Panc1 (cell line): Measurements from ENCODE around the gene ITGB6. TPM values are rescaled to one million over a fixed set of nuclear protein-coding genes. Genes with fewer than 3 reads are reported as not detected.
"Not testable (repeated sequence)": the region's sequence is repeated elsewhere in the genome, so short reads cannot be mapped to it uniquely, and the experiment has no call there.

ENCODE experiments used
- ATAC-seq: fragments of 200-7000 bp; cut with Tn5 transposase; 2 replicates; pipeline ENCODE4 v1.9.1; 2020; ENCODE audit warnings: mild to moderate bottlenecking, moderate library complexity
- BruUV-seq: library from RNA; stranded (reverse); fragments of 400-500 nt; replicated peaks from 2 replicates; lab custom pipeline; 2021; lab: Mats Ljungman, UMichigan
- CTCF ChIA-PET: fragments of 300-600 bp; sonication (Branson Sonifier 250); formaldehyde crosslinking; loops from one replicate; lab custom pipeline; 2022; ENCODE audit warnings: antibody characterized with exemption; lab: Charles Lee
- POLR2A ChIA-PET: fragments of 300-600 bp; sonication (Branson Sonifier 250); formaldehyde crosslinking; loops from one replicate; lab custom pipeline; 2022; ENCODE audit warnings: antibody characterized with exemption; lab: Charles Lee
- DNase-seq: peaks from one replicate; pipeline ENCODE4 v3.0.0-alpha.2; 2010; ENCODE audit warnings: low read depth, low spot score
- H3K27ac ChIP-seq: 2 replicates; pipeline ENCODE4 v1.5.1; 2011; ENCODE audit warnings: mild to moderate bottlenecking, low read length, inconsistent platforms
- H3K27me3 ChIP-seq: fragments of 200-500 bp; sonication (Bioruptor generic); 2 replicates; pipeline ENCODE4 v1.6.0; 2014; ENCODE audit warnings: low read length, inconsistent platforms; ENCODE audit not compliant: control insufficient read depth, insufficient read depth
- H3K36me3 ChIP-seq: fragments of 200-500 bp; sonication (Bioruptor generic); 2 replicates; pipeline ENCODE4 v1.5.1; 2014; ENCODE audit warnings: inconsistent platforms, mild to moderate bottlenecking, low read length, moderate library complexity; ENCODE audit not compliant: control insufficient read depth, insufficient read depth
- H3K4me1 ChIP-seq: 2 replicates; pipeline ENCODE4 v1.5.1; 2011; ENCODE audit warnings: inconsistent platforms, mild to moderate bottlenecking, low read length, moderate library complexity; ENCODE audit not compliant: control insufficient read depth, insufficient read depth
- H3K4me3 ChIP-seq, 2 experiments: 2 replicates each; pipeline ENCODE4 v1.5.1; 2011 to 2012; ENCODE audit warnings: low read depth in 2 of 2, low read length in 2 of 2, mild to moderate bottlenecking in 2 of 2, inconsistent platforms in 1 of 2, moderate library complexity in 1 of 2
- H3K9me3 ChIP-seq: fragments of 200-500 bp; sonication (Bioruptor generic); 2 replicates; pipeline ENCODE4 v1.5.1; 2014; ENCODE audit warnings: low read depth, mild to moderate bottlenecking, inconsistent platforms, low read length, moderate library complexity; ENCODE audit not compliant: control insufficient read depth, insufficient read depth
- POLR2AphosphoS5 ChIP-seq: IDR thresholded peaks from 2 replicates; pipeline ENCODE4 v1.6.1; 2012; ENCODE audit warnings: mild to moderate bottlenecking, low read depth, low read length, moderate library complexity
- SIN3A ChIP-seq: IDR thresholded peaks from 2 replicates; pipeline ENCODE4 v1.6.1; 2012; ENCODE audit warnings: low read depth, mild to moderate bottlenecking, low read length, moderate library complexity, borderline replicate concordance; ENCODE audit not compliant: insufficient read depth
- TCF7L2 ChIP-seq: IDR thresholded peaks from 2 replicates; pipeline ENCODE4 v1.6.1; 2011; ENCODE audit warnings: mild to moderate bottlenecking, low read depth, low read length, inconsistent platforms
- in situ Hi-C: cut with HindIII; loops from 2 replicates; pipeline ENCODE4 v1.10.0; 2016; ENCODE audit warnings: low sequenced_read_pairs, low pct_unique_long_range_greater_than_20kb
- intact Hi-C: fragments of 100-400 bp; cut with micrococcal nuclease; formaldehyde crosslinking; loops from one replicate; pipeline ENCODE4 v1.10.0; 2022; ENCODE audit not compliant: unreplicated experiment
- total RNA-seq: library from RNA; stranded (reverse); gene quantifications from one replicate; pipeline ENCODE4 v1.2.1, GENCODE V29; 2021; ENCODE audit not compliant: unreplicated experiment
- TF ChIP-seq, protein P1 (sequence below): fragments of 450-650 bp; IDR thresholded peaks from 2 replicates; pipeline ENCODE4 v1.5.1; 2017; ENCODE audit warnings: mild to moderate bottlenecking
- TF ChIP-seq, protein P2 (sequence below), 2 experiments: IDR thresholded peaks; 2 replicates each; pipeline ENCODE4 v1.6.1; 2011 to 2012; ENCODE audit warnings: low read depth in 2 of 2, control low read depth in 1 of 2, low read length in 1 of 2, mild to moderate bottlenecking in 1 of 2, moderate library complexity in 1 of 2; ENCODE audit not compliant: insufficient read depth in 1 of 2

The ITGB6 gene
- total RNA-seq, 1 experiment from 2014 or later = 0.08 TPM

DNA sequence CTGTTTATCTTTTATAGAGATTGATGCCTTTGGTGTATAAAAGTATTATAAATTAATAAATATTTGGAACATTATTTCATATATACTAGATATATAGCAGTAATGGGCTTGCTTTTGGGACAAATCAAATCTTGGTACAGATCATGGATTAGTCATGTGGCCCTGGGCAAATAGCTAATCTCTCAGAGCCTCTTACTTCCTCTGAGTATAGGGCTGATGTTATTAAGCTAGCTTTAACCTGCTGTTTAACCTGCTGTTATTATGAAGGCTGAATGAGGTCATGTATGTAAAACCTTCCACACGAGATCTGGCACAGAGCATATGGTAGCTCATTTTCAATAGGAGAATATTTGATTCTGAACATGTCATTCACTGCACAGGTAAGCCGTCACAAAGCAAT is 5.7 kb downstream of the ITGB6 start:
- ChIA-PET POLR2A (no interaction called here), CTCF (interaction anchor here (0.6 kb wide), 1 partner anchor 707 kb away, joined by 3 read pairs; no protein-coding TSS in a partner anchor)
- ATAC-seq (no peak), DNase-seq (no peak)
- Histone ChIP-seq H3K9me3 (no peaks in the 10 kb centered on the region), H3K27ac (no peak overlapping the region), H3K4me1 (no peaks in the 10 kb centered on the region), H3K4me3 (no peak overlapping the region), H3K27me3 (no peaks in the 10 kb centered on the region), H3K36me3 (no peaks in the 10 kb centered on the region)
- TF ChIP-seq, protein P1, sequence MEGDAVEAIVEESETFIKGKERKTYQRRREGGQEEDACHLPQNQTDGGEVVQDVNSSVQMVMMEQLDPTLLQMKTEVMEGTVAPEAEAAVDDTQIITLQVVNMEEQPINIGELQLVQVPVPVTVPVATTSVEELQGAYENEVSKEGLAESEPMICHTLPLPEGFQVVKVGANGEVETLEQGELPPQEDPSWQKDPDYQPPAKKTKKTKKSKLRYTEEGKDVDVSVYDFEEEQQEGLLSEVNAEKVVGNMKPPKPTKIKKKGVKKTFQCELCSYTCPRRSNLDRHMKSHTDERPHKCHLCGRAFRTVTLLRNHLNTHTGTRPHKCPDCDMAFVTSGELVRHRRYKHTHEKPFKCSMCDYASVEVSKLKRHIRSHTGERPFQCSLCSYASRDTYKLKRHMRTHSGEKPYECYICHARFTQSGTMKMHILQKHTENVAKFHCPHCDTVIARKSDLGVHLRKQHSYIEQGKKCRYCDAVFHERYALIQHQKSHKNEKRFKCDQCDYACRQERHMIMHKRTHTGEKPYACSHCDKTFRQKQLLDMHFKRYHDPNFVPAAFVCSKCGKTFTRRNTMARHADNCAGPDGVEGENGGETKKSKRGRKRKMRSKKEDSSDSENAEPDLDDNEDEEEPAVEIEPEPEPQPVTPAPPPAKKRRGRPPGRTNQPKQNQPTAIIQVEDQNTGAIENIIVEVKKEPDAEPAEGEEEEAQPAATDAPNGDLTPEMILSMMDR = no peak
- TF ChIP-seq TCF7L2 (no peak), SIN3A (no peak), POLR2AphosphoS5 (no peak)
- TF ChIP-seq, protein P2, sequence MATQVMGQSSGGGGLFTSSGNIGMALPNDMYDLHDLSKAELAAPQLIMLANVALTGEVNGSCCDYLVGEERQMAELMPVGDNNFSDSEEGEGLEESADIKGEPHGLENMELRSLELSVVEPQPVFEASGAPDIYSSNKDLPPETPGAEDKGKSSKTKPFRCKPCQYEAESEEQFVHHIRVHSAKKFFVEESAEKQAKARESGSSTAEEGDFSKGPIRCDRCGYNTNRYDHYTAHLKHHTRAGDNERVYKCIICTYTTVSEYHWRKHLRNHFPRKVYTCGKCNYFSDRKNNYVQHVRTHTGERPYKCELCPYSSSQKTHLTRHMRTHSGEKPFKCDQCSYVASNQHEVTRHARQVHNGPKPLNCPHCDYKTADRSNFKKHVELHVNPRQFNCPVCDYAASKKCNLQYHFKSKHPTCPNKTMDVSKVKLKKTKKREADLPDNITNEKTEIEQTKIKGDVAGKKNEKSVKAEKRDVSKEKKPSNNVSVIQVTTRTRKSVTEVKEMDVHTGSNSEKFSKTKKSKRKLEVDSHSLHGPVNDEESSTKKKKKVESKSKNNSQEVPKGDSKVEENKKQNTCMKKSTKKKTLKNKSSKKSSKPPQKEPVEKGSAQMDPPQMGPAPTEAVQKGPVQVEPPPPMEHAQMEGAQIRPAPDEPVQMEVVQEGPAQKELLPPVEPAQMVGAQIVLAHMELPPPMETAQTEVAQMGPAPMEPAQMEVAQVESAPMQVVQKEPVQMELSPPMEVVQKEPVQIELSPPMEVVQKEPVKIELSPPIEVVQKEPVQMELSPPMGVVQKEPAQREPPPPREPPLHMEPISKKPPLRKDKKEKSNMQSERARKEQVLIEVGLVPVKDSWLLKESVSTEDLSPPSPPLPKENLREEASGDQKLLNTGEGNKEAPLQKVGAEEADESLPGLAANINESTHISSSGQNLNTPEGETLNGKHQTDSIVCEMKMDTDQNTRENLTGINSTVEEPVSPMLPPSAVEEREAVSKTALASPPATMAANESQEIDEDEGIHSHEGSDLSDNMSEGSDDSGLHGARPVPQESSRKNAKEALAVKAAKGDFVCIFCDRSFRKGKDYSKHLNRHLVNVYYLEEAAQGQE (IDR thresholded peaks at IDR 0.05; ENCODE audit: insufficient read depth in 1 of 2, low read depth in 2 of 2, low read length in 1 of 2) = no peak
- BruUV-seq = no TSS peak
- in situ Hi-C loops (no loop called here), intact Hi-C loops (no loop called here)

DNA sequence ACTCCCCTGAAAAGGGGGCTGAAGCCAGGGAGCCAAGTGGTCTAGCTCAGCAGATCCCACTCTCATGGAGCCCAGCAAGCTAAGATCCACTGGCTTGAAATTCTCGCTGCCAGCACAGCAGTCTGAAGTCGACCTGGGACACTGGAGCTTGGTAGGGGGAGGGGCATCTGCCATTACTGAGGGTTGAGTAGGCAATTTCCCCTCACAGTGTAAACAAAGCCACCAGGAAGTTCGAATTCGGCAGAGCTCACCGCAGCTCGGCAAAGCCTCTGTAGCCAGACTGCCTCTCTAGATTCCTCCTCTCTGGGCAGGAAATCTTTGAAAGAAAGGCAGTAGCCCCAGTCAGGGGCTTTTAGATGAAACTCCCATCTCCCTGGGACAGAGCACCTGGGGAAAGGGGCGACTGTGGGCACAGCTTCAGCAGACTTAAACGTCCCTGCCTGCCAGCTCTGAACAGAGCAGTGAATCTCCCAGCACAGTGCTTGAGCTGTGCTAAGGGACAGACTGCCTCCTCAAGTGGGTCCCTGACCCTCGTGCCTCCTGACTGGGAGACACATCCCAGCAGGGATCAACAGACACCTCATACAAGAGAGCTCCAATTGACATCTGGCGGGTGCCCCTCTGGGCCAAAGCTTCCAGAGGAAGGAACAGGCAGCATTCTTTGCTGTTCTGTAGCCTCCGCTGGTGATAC is 18.8 kb downstream of the ITGB6 start:
- H3K9me3 ChIP-seq, H3K4me1 ChIP-seq, intact Hi-C loops, H3K4me3 ChIP-seq, in situ Hi-C loops, DNase-seq, H3K27me3 ChIP-seq, H3K36me3 ChIP-seq, ATAC-seq, BruUV-seq: not testable (repeated sequence)
- ChIA-PET POLR2A (interaction anchor here (0.6 kb wide), 1 partner anchor 44 kb away, joined by 3 read pairs; no protein-coding TSS in a partner anchor), CTCF (interaction anchor here (1.0 kb wide), 1 partner anchor 89 kb away, joined by 3 read pairs; no protein-coding TSS in a partner anchor)
- H3K27ac ChIP-seq = peak overlapping the region; percentile 9; the same call in 1 of the 2 replicates

DNA sequence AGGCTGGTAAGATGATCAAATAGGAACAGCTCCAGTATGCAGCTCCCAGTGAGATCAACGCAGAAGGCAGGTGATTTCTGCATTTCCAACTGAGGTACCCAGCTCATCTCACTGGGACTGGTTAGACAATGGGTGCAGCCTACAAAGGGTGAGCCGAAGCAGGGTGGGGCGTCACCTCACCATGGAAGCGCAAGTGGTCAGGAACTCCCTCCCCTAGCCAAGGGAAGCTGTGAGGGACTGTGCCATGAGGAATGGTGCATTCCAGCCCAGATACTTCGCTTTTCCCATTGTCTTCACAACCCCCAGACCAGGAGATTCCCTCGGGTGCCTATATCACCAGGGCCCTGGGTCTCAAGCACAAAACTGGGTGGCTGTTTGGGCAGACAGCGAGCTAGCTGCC is 19.4 kb downstream of the ITGB6 start:
- H3K4me1 ChIP-seq, H3K9me3 ChIP-seq, in situ Hi-C loops, DNase-seq, H3K36me3 ChIP-seq, ATAC-seq, H3K27ac ChIP-seq, H3K27me3 ChIP-seq, intact Hi-C loops, H3K4me3 ChIP-seq, BruUV-seq: not testable (repeated sequence)
- POLR2A ChIA-PET = interaction anchor here (0.6 kb wide), 2 partner anchors 45 to 515 kb away, joined by 3 read pairs; no protein-coding TSS in a partner anchor
- CTCF ChIA-PET = interaction anchor here (1.0 kb wide), 1 partner anchor 89 kb away, joined by 3 read pairs; no protein-coding TSS in a partner anchor
